D341Med (cell line): ENCODE measurements around the gene GPR152.

Experiments used
- DNase-seq: peaks from one replicate; pipeline ENCODE4 v3.0.0; 2012; ENCODE audit warnings: low spot score

The GPR152 gene

GRCh38 chr11:67440229-67441097, 12.1 kb downstream of the GPR152 start:
- DNase-seq: no peak

- DNase-seq: peak; percentile 58
These were observed 13.0 kb downstream of the GPR152 start for GRCh38 chr11:67439321-67440228.

GRCh38 chr11:67438158-67438902, 14.2 kb downstream of the GPR152 start:
- DNase-seq: no peak

- DNase-seq: no peak
These were observed 14.7 kb downstream of the GPR152 start for GRCh38 chr11:67437809-67438157.

- no peak for DNase-seq
These were observed 15.3 kb downstream of the GPR152 start, which contains the start of gene PTPRCAP for GRCh38 chr11:67437082-67437808. Gene PTPRCAP, minus strand, starts transcription at chr11:67437682. Its CDS starts 63 bp downstream, at chr11:67437619.

- DNase-seq: no peak
These were observed 16.0 kb downstream of the GPR152 start for GRCh38 chr11:67436459-67437081.

- no peak for DNase-seq
These were observed 16.6 kb downstream of the GPR152 start for GRCh38 chr11:67435727-67436458.

GRCh38 chr11:67435031-67435726, 17.4 kb downstream of the GPR152 start:
- DNase-seq: no peak

GRCh38 chr11:67434395-67434881, 18.1 kb downstream of the GPR152 start:
- DNase-seq: no peak

- no peak for DNase-seq
These were observed 18.8 kb downstream of the GPR152 start for GRCh38 chr11:67433536-67434394.

GRCh38 chr11:67432655-67433349, 19.7 kb downstream of the GPR152 start:
- no peak for DNase-seq

- DNase-seq: no peak
These were observed 20.9 kb downstream of the GPR152 start for GRCh38 chr11:67431346-67432249.

- DNase-seq: no peak
These were observed 22.8 kb downstream of the GPR152 start for GRCh38 chr11:67429722-67430121.

- DNase-seq: no peak
These were observed 23.4 kb downstream of the GPR152 start for GRCh38 chr11:67429038-67429668.

GRCh38 chr11:67428052-67429001, 24.2 kb downstream of the GPR152 start, which contains the start of gene RPS6KB2:
Gene RPS6KB2, plus strand, starts transcription at chr11:67428494. Its CDS starts 52 bp downstream, at chr11:67428546.
- peak; percentile 97 for DNase-seq
